ENCODE data around the gene ST6GALNAC6.
"Not testable (repeated sequence)": the region's sequence is repeated elsewhere in the genome, so short reads cannot be mapped to it uniquely, and the experiment has no call there.

ST6GALNAC6 gene

DNA sequence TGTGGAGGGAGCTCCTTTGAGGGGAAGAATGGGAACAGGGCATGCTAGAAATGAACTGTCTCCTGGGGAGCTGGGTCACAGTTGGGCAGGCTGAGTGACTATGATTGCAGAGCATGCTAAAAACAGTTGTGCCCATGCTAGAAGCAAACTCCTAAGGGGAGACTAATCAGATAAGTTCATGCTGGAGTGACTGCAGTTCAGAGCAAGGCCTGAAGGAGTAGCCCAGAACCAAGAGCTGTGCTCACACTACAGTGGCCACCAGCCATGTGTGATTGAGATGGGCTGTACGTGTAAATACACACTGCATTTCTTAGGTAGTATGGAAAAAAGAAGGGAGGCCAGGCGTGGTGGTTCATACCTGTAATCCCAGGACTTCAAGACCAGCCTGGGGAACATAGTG lies 11.6 kb downstream of the ST6GALNAC6 start:
- no peak for DNase-seq

DNA sequence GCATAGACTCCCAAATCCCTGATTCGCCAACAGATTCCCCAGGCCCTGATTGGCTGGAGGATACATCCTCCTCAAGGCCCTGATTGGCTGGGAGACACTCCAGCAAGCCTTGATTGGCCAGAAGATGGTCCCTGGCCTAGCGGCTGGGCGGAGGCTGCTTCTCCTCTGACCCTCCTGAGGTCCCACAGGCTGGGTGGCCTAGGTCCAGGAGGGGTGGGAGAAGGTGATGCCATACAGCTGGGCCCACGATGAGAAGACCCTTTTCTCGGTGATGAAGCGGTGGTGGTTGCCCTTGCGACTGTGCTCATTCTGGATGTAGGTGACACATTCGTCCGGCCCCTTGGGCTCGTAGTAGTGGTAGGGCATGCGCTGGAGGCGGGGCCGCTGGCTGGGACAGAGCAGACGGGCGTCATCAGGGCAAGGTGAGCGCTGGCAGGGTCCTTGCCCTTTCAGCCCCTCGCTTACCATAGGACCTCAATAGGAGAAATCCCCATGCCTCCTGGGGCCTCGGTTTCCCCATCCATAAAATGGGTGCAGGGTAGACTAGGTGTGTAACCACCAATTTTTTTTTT lies 12.9 kb downstream of the ST6GALNAC6 start:
- DNase-seq = no peak

DNA sequence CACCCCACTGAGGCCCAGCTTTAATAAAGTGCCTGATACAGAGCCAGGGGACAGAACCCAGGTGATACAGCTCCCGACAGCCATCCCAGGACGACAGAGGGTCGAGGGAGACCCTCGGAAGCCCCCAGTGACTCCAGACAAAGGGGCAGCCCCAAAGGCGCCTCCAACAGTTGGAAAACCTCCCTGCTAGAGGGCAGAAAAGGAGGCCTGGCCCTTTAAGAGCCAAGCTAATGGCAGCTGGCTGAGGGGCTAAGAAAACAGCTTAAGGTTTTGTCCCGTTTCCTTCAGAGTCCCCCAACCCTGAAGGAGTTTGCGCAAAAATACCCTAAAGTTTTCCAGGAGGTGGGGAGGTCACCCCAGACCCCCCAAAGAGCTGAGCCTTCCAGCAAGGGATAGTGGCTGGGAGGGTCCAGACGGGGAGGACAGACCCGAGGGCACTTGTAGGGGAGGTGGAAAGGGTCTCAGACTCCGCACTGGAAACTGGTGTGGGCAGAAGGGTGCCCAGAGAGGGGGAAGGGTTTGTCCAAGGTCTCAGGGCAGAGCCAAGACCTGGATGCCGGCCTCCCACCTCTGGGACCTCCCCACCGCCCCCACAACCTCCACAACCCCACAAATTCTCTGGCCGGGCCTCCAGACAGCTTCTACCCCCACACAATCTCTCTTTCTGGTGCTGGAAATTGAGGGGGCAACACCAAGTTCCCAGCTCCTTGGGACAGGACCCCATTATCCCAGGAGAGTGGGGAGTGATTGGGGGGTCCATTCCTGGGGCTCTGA lies 13.7 kb downstream of the ST6GALNAC6 start:
- no peak for DNase-seq

DNA sequence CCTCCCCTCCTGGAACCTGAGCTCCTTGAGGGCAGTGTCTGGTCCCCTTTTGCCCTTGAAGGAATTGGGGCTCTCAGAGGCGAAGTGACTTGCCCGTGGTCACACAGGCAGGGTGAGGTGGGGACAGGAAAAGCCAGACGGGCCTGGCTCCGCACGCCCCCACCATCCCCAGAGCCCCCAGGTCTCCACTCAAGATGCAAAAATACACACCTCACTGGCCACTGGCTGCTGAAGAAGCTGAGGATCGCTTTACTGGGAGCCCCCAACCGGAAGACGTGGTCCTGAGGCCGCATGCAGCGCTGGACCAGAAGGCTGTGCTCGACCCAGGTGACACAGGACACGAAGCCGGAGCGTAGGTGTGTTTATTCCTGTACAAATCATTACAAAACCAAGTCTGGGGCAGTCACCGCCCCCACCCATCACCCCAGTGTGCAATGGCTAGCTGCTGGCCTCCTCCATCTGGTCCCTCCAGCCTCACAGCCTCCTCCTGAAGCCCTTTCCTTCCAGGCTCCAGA lies 14.4 kb downstream of the ST6GALNAC6 start:
- DNase-seq = no peak

DNA sequence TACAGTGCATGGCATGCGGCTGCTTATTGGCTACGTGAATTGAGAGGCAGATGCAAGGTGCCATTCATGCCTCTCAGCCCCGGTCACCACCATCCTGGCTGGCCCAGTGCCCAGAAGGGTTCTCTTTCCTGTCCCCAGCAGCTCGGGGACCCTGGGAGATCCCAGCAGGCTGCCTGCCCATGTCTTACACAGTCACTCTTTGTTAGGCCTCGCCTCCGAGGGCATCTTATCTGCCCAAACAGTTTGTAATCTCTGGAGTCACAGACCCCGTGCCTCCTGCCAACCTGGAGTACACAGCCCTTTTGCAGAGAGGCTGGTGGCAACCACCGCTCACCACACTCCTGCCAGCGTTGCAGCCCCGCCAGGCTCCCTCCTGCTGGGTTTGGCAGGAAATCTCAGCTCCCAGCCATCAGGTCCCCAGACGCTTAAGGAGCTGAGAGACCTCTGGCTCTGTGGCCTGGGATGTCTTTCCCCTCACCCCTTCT lies 14.9 kb downstream of the ST6GALNAC6 start:
- DNase-seq = no peak

DNA sequence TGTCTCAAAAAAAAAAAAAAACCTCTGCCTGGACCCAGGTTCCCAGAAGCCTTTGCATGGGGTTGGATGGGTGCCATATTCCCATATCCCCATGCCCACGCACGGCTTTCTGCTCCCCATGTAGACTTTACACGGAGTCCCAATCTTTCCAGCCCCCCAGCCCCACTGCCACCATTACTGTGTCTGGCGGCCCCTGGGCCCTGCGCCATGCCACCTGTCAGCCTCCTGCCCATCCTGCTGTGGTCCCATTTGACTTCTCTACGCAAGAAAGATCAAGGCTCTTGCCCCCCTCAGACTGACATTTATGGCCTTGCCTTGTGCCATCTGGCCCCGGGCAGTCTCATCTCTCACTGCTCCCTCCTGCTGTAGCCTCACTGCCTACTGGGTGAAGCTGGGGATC lies 15.4 kb downstream of the ST6GALNAC6 start:
- DNase-seq = no peak

DNA sequence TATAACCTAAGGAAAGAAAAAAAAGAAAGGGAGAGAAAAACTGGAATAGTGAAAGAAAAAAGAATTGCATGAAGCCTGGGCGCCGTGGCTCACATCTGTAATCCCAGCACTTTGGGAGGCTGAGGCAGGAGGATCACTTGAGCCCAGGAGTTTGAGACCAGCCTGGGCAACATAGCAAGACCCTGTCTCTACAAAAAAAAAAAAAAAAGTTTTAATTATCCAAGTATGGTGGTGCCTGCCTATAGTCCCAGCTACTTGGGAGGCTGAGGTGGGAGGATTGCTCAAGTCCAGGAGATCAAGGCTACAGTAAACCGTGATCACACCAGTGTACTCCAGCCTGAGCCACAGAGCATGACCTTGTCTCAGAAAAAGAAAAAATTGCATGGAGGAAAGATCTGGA lies 17.7 kb downstream of the ST6GALNAC6 start:
- DNase-seq = not testable (repeated sequence)

DNA sequence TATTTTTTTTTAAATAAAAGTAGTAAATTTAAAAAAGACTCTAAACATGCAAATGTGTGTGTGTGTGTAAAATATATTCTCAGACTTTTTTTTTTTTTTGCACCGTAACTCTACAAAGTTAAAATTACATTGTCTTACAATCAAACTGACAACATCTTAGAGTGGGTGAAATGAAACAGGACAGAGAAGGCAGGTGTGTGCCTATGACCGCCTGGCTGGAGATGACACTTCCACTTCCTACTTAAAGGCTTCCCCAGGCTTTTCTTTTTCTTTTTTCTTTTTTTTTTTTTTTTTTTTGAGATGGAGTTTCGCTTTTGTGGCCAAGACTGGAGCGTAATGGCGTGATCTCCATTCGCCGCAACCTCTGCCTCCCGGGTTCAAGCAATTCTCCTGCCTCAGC lies 19.3 kb downstream of the ST6GALNAC6 start:
- DNase-seq = no peak

DNA sequence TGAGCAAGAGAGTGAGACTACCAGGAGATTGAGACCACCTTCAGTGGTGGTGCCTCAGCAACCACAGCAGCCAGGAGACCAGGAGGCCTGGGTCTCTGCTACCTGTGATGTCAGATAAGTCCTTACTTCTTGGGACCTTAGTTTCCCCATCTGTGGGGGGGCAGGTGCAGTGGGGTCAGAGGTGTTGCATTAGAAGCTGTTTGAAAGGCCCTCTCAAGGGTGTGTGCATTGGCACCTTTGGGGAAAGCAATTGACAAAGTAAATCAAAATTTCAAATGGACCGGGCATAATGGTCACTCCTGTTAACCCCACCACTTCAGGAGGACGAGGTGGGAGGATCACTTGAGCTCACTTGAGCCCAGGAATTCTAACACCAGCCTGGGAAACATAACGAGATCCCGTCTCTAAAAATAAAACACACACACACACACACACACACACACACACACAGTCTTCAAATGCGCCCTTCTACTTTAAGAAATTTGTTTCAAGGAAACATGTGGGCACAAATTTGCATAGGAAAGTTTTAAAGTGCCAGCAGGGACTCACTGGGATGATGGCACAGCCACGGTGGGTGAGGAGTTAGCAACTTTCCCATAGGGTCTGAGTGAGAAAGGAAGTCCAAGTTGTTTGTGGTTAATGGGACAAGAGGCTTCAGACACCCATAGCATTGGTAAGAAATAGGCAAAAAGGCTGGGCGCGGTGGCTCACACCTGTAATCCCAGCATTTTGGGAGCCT lies 20.6 kb downstream of the ST6GALNAC6 start:
- no peak for DNase-seq

DNA sequence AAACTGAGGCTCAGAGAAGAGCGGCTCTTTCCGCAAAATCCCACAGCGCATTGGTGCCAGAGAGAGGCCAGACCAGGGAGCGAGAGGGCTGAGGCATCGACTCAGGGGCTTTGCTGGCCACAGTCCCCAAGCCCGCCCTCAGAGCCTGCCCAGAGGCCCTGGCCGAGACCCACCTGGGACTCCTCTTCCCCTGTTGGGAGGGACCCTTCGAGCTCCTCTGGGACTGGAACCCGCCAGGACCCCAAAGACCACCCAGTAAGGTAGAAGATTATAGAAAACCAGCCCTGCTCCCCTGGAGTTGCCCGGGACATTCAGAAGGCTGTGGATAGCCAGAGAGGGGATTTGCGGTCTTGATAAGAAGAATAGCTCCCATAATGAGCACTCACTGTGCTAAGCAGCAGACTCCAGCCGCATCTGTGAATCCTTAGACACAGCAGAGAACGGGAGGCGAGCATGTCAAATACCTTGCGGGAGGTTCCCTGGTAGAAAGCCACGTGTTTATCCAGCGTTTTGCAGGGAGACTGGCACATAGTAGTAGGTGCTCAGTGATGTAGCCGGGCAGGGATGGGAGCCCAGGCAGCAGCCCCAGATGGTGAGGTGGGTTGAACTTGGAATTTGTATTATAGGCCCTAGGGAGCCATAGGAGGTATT lies 21.3 kb downstream of the ST6GALNAC6 start:
- DNase-seq = no peak

DNA sequence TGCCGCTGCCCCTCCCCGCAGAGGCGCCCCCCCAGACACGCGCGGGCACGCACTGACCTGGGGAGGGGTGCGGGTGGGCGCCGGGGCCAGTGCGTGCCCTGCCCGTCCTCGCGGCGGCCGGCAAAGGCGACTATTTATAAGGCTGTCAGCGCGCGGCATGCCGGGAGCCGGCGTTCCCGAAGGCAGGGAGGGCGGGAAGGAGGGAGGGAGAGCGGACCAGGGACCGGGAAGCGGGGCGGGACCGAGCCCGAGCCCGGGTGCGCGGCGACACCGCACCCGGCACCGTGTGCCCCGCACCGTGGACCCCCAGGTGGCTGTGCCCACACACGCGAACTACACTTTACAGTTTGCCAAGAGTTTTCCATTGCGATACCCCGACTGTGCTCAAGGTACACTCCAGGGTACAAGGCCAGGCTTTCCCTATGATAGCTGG lies 21.8 kb downstream of the ST6GALNAC6 start, which contains the start of gene AK1:
Gene AK1, minus strand, starts transcription at position 110 of the 433 bp plus-strand sequence. CDS start 3,058 bp downstream, outside the sequence.
- DNase-seq = peak; percentile 87

DNA sequence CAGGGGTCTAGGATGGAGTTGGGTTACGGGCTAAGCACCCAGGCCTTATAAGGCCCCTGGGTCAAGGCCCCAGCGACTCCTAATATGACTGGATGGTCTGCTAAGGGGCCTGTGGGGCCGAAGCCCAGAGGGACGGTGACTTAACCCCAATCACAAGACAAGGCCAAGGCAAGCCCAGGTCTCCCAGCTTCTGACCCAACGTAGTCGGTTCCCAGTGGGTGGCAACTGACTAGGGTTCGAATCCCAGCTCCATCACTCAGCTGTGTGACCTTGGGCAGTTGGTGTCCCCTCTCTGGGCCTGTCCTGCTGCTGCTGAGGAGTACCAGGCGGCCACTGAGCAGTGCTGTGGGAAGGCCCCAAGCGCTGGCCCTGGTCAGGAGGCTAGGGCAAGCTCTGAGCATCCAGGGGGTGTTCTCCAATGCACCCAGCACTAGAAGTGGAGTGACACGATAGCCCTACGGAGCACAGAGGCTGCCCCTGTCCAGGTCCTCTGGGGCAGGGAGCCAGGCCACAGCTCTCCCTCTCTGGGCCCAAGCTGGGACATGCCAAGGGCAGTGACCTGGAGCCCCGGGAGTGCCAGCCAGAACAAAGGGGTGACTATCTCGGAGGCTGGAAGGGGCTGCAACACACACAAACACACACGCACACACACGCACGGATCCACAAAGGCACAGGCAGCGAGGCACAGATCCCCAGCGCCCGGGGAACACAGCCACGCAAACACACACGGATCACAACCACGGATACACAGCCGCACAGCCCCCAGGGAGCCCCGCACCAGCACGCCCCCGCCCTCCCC lies 22.4 kb downstream of the ST6GALNAC6 start:
- no peak for DNase-seq

DNA sequence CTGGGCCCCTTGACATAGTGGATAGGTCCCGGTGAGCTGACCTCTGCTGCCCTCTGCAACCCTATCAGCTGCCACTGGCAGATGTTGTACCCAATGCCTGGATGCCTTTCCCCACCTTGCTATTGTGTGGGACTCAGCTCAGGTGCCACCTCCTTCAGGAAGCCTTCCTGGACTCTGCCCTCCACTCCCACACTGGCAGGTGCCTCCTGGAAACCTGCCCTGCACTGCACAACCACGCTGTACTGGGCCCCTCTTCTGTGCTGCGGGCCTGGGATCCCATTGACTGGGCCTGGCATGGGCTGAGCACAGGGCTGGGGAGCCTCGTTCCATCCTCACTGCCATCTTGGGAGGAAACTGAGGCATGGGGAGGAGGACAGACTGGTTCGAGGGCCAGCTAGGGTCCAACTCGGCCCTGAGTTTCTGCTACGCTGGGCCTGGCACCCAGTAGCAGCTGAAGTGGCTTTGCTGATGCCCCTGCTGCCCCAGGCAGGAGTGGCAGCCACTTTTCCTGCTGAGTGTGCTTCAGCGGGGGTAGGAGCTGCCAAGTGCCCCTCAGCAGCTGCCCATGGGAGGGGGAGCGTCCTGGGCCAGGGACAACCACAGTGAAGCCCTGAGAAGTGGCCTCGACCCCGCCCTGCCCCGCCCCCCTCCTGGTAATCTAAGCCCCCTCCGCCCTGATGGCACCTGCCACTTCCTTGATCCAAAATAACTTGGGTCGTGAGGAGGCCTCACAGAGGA lies 23.2 kb downstream of the ST6GALNAC6 start:
- no peak for DNase-seq

DNA sequence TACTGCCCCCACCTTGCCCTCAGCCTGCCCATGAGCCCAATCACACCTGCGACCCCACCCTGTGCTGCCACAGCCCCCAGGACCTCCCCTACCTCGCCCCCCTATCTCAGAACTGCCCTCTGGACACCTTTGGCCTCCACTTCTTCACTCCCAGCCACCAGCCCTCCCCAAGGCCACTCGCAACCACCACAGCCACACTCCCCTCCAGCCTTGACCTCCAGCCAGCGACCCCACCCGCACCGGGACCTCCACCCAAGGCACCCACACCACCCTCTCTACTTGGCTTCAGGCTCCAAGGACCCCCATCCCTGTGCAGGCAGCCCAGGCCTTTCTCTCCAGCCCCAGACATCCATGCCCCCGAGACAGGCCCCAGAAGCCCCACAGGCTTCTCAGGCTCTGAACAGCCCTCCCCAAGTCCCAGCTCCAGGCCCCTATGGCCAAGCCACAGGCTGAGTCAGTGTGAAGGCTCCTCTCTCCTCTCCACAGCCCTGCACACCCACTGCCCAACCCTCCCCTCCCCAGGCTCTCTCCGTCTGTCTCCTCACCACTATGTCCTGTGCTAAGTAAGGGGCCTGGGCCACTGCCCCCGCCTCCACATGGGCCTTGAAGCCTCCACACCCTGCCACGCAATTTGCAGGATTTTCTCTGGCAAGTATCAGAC lies 24.0 kb downstream of the ST6GALNAC6 start:
- DNase-seq = peak; percentile 78

DNA sequence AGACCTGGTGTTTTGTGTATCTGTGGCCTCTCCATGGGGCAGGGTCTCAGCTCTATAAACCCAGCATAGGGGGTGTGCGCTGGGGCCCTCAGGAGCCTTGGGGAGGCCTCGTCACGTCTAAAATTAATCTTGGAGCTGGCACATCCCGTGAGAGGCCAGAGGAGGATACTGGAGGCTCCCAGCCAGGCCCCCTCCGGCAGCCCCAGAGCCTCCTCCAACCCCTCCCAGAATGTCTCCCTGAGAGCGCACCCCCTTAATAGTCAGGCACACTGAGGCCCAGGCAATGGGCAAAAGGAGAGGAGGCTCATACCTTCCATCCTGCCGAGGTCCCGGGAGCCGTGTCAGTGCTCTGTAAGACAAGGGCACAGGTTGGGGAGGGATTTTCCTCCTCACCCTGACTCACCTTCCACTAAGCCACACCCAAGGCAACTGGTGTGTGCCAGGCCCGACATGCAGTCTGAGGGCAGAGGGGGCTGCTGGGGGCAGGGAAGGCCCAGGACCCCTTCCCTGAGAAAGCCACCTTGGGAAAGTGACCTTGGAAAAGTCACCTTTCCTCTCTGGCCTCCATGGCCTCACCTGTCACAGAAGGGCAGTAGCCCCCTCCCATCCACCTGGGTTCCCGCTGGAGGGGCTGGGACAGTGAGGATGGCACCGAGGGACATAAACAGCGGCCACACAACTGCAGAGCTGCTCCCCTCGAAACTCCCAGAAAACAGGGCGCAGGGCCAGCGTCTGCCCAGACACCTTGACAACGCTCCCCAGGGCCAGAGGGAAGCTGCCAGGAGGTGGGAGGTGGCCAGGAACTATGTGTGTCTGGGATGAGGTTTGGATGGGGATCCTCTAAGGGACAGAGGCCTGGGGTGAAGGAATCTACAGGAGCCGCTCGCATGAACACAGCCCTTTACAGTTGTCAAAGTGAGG lies 24.8 kb downstream of the ST6GALNAC6 start:
- no peak for DNase-seq

DNA sequence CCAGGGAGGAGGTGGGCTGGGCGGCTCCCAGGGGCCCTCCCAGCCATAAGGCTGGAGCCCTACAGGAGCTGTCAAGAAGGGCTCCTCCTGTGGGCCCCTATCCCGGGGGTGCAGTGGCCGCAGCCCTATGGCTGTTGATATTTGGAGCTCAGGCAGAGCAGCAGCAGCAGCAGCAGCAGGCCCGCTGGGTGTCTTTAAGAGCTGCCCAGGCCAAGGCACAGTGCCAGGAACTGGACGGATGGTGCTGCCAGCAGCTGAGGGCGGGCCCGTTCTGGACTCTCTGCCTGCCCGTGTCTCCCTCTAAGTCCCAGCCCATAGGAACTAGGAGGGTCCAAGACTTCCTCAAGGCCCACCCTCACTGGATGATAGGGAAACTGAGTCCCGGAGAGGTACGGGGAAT lies 25.5 kb downstream of the ST6GALNAC6 start:
- no peak for DNase-seq

DNA sequence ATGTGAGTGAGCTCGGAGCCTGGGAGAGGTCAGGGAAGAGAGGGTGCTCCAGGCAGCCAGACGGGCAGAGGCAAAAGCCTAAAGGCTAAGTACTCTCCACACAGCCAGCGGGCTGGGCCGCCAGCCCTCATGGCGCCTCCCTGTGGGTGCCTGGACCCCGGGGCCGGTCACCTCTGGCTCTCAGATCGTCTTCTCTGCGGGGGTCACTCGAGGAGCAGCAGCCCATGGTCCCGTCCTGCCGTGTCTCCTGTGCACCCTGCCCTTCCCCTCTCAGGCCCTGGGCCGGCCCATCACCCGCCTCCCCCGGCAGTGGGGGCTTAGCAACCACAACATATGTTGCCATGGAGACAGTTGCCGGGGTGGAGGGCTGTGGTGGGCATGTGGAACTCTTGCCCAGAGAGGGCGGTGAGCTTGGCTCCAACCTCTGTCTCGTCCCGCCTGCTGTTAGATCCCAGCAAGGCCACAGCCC lies 26.1 kb downstream of the ST6GALNAC6 start:
- DNase-seq = no peak

DNA sequence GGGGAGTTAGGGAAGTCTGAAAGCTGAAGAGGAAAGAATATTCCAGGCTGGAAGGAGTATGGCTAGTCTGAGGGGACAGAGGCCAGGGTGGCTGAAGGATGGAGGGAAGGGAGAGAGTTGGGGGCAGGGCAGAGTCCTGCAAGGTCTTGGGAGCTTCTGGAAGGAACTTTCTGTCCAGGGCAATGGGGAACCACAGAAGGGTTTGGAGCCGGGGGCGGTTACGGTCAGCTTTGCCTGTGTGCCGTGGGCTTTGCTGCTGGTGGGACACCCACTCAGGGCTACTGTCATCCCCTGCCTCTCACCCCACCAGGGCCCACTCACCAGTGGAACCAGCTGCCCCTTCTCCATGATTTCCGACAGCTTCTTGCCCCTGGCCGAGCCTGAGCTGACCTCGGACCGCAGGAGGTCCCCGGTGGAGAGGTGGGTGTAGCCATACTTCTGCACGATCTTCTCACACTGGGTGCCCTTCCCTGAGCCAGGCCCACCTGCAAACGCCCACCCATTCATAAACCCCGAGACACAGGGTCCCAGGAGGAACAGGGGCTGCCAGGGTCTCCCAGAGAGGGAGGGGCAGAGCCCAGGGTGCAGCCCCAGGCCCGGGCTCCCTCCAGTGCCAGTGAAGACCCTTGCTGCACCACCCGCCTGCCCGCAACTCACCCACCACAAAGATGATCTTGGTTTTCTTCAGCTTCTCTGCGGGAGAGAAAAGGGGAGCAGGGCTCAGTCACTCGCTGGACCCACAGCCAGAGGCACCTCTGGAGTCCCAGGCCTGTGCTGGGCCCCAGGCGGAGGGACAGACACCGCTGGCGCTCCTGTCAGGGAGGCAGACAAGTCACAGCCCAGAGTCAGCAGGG lies 26.8 kb downstream of the ST6GALNAC6 start:
- DNase-seq = no peak
